Pancreas (tissue), 10 donors: ENCODE measurements around the gene NBEAL2. TPM values are rescaled to one million over a fixed set of nuclear protein-coding genes. Genes with fewer than 3 reads are reported as not detected.

Experiments
- ATAC-seq, 4 donors: fragments of 200-7000 bp; cut with Tn5 transposase; one replicate each; pipeline versions ENCODE4 v1.8.0 to v1.9.1; 2020; ENCODE audit warnings: mild to moderate bottlenecking in 4 of 4, moderate library complexity in 4 of 4
- DNase-seq, 6 donors: peaks; one replicate each; pipeline ENCODE4 v3.0.0-alpha.2; 2020
- FAIRE-seq: peaks from 2 replicates; lab custom pipeline; 2012; peaks lifted over from hg19 to GRCh38; lab: Jason Lieb, UNC
- H3K27ac ChIP-seq, 4 donors: fragments of 200-600 bp; sonication (generic); 1 replicate in 3 of 4; 2 replicates in 1 of 4; pipeline versions ENCODE4 v1.5.0 to v1.8.0; 2020
- H3K27me3 ChIP-seq, 4 donors: fragments of 200-600 bp; one replicate each; pipeline ENCODE4 v1.8.0; 2021
- H3K36me3 ChIP-seq, 3 donors: fragments of 200-600 bp; sonication (generic) in 1 of 3; one replicate each; pipeline versions ENCODE4 v1.5.0 to v1.8.0; 2020 to 2021
- H3K4me1 ChIP-seq, 3 donors: fragments of 200-600 bp; one replicate each; pipeline ENCODE4 v1.8.0; 2021
- H3K4me3 ChIP-seq, 4 donors: fragments of 200-600 bp; sonication (generic) in 2 of 4; one replicate each; pipeline versions ENCODE4 v1.5.0 to v1.8.0; 2020 to 2021
- H3K9me3 ChIP-seq, 4 donors: fragments of 200-600 bp; one replicate each; pipeline ENCODE4 v1.8.0; 2021
- CTCF ChIP-seq, 4 donors: fragments of 200-600 bp; sonication (generic) in 3 of 4; IDR thresholded peaks; one replicate each; pipeline versions ENCODE4 v1.5.0 to v1.8.0; 2021; ENCODE audit warnings: antibody characterized with exemption in 4 of 4
- WGBS, 2 donors: extraction: QIAGEN DNeasy Blood & Tissue Kit; methylation state at CpG; one replicate each; pipeline ENCODE4 v1.1.7; 2013; 5-methylcytosine and 5-hydroxymethylcytosine counted together
- intact Hi-C, 3 donors: fragments of 100-400 bp; cut with DNase I; formaldehyde crosslinking; loops; one replicate each; pipeline versions ENCODE4 v1.11.1 to v1.14.2; 2022
- polyA plus RNA-seq, 2 donors: library from polyadenylated mRNA; stranded (reverse); fragments of 200-250 nt; gene quantifications; one replicate each; pipeline ENCODE4 v1.2.3, GENCODE V29; 2013
- total RNA-seq, 6 donors: library from RNA; stranded (reverse); fragmentation: NEBNext Ultra II Directional in 4 of 6; extraction: Animal tissue kit (Norgen Biotek cat#: 25700) in 4 of 6; gene quantifications; one replicate each; pipeline versions ENCODE4 v1.2.1 to v1.2.4, GENCODE V29; 2021 to 2023
- donor health status: healthy with polysubstance abuse.
- donor health status: DM: no; HTN: no; CAD: no; lungs with moderate emphysema.
- donor health status: DM: no; HTN: no; CAD: no.
- donor health status: control.
- donor health status: control.
- donor health status: Bipolar disorder and iron deficiency.
- donor health status: DM: yes; HTN: yes; CAD: no.
- donor health status: DM: no; HTN: no; CAD: no.
- donor health status: DM: no; HTN: no; CAD: no.
- donor health status: DM: yes; HTN: yes; CAD: no.

Gene NBEAL2
- total and polyA plus RNA-seq, 8 donors: 30.6 to 265 (median 46.0) TPM

GRCh38 chr3:46999516-47000197, 20.2 kb downstream of the NBEAL2 start:
- DNase-seq (peak in 2 of 6 donors; percentile 43 to 69), ATAC-seq (no peak), FAIRE-seq (no peak)
- Histone ChIP-seq H3K27me3 (no peaks in the 10 kb centered on the region), H3K4me3 (no peak overlapping the region), H3K36me3 (peaks cover 0 to 44% (median 16%) of the 10 kb centered on the region in 3 donors), H3K4me1 (no peaks in the 10 kb centered on the region), H3K9me3 (no peaks in the 10 kb centered on the region), H3K27ac (no peak overlapping the region)
- 85% methylated on average over 14 of the region's 14 CpGs for WGBS, 2 donors
- no peak for TF ChIP-seq CTCF (IDR thresholded peaks at IDR 0.05)
- intact Hi-C loops: loop anchor here in 2 of 3 donors (5.0 kb wide), 2 partner anchors 72 to 77 kb away; no protein-coding TSS in a partner anchor

GRCh38 chr3:47000198-47000815, 20.8 kb downstream of the NBEAL2 start:
- intact Hi-C loops: no loop called here
- whole genome bisulfite sequencing, 2 donors: 95 to 97% methylated on average over 10 of the region's 10 CpGs
- peak in 3 of 6 donors; percentile 29 to 58 (median 49) for DNase-seq

GRCh38 chr3:47000922-47001730, 21.7 kb downstream of the NBEAL2 start:
- Histone ChIP-seq H3K27ac (no peak overlapping the region), H3K4me1 (no peaks in the 10 kb centered on the region), H3K9me3 (no peaks in the 10 kb centered on the region), H3K36me3 (peaks cover 0 to 44% (median 16%) of the 10 kb centered on the region in 3 donors), H3K27me3 (no peaks in the 10 kb centered on the region), H3K4me3 (no peak overlapping the region)
- DNase-seq: peak in 2 of 6 donors; percentile 43 to 64
- no peak for TF ChIP-seq CTCF (IDR thresholded peaks at IDR 0.05)
- 91 to 93% methylated on average over 25 of the region's 25 CpGs for WGBS, 2 donors
- intact Hi-C loops: no loop called here
- ATAC-seq: no peak
- no peak for FAIRE-seq

More at GRCh38 chr3:47000198-47000815, 20.8 kb downstream of the NBEAL2 start:
- Histone ChIP-seq H3K27ac (no peak overlapping the region), H3K4me1 (no peaks in the 10 kb centered on the region), H3K9me3 (no peaks in the 10 kb centered on the region), H3K4me3 (no peak overlapping the region), H3K36me3 (peaks cover 0 to 42% (median 16%) of the 10 kb centered on the region in 3 donors), H3K27me3 (no peaks in the 10 kb centered on the region)
- no peak for TF ChIP-seq CTCF (IDR thresholded peaks at IDR 0.05)
- ATAC-seq: no peak
- no peak for FAIRE-seq

DNA sequence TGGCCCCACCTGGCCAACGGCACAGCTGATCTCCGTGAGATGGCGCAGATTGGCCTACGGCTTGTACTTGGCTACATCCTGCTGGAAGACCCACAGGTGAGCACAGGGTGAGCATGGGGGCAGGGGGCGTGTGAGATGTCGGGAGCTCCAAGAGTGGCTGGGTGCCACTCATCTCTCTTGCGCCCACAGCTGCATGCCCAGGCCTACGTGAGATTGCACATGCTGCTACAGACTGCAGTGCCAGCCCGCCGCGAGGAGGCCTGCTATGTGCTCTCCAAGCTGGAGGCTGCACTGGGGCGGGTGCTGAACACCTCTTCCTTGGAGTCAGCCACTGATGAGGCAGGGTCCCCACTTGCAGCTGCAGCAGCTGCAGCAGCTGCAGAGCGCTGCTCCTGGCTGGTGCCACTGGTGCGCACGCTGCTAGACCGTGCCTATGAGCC, 22.3 kb downstream of the NBEAL2 start:
- peak in 2 of 6 donors; percentile 45 to 65 for DNase-seq
- H3K4me1 ChIP-seq: no peaks in the 10 kb centered on the region
- intact Hi-C loops: no loop called here
- no peaks in the 10 kb centered on the region for H3K9me3 ChIP-seq
- FAIRE-seq: no peak
- no peak for ATAC-seq
- H3K27me3 ChIP-seq: no peaks in the 10 kb centered on the region
- TF ChIP-seq CTCF (IDR thresholded peaks at IDR 0.05): no peak
- H3K36me3 ChIP-seq: peaks cover 0 to 44% (median 16%) of the 10 kb centered on the region in 3 donors
- no peak overlapping the region for H3K27ac ChIP-seq
- WGBS, 2 donors: 93 to 95% methylated on average over 14 to 16 of the region's 16 CpGs
- H3K4me3 ChIP-seq: no peak overlapping the region
